SU-DHL-6 (cell line): ENCODE measurements around the gene PTGER3.

Experiments used
- EZH2phosphoT487 ChIP-seq: fragments of 200-600 bp; sonication (generic), shearing (Covaris generic); conservative IDR thresholded peaks from 2 replicates; pipeline ENCODE4 v1.6.1; 2018; ENCODE audit warnings: mild to moderate bottlenecking, antibody characterized with exemption, low read length, moderate library complexity, mixed read lengths
- TF ChIP-seq, protein P1 (sequence below): fragments of 200-600 bp; sonication (generic); IDR thresholded peaks from one replicate; pipeline ENCODE4 v1.5.1; 2017; ENCODE audit warnings: antibody characterized with exemption, mild to moderate bottlenecking, low read length, moderate library complexity; ENCODE audit not compliant: insufficient read depth, poor library complexity, severe bottlenecking

GRCh38 chr1:70970407-70970806 is 77.2 kb downstream of the PTGER3 start:
- TF ChIP-seq, protein P1, sequence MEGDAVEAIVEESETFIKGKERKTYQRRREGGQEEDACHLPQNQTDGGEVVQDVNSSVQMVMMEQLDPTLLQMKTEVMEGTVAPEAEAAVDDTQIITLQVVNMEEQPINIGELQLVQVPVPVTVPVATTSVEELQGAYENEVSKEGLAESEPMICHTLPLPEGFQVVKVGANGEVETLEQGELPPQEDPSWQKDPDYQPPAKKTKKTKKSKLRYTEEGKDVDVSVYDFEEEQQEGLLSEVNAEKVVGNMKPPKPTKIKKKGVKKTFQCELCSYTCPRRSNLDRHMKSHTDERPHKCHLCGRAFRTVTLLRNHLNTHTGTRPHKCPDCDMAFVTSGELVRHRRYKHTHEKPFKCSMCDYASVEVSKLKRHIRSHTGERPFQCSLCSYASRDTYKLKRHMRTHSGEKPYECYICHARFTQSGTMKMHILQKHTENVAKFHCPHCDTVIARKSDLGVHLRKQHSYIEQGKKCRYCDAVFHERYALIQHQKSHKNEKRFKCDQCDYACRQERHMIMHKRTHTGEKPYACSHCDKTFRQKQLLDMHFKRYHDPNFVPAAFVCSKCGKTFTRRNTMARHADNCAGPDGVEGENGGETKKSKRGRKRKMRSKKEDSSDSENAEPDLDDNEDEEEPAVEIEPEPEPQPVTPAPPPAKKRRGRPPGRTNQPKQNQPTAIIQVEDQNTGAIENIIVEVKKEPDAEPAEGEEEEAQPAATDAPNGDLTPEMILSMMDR = no peak
- no peak for TF ChIP-seq EZH2phosphoT487
